ENCODE data around the gene ADTRP. TPM values are rescaled to one million over a fixed set of nuclear protein-coding genes. Genes with fewer than 3 reads are reported as not detected.

ADTRP gene
- total and polyA plus RNA-seq, 10 donors: 1.00 to 7.4 (median 2.0) TPM

DNA sequence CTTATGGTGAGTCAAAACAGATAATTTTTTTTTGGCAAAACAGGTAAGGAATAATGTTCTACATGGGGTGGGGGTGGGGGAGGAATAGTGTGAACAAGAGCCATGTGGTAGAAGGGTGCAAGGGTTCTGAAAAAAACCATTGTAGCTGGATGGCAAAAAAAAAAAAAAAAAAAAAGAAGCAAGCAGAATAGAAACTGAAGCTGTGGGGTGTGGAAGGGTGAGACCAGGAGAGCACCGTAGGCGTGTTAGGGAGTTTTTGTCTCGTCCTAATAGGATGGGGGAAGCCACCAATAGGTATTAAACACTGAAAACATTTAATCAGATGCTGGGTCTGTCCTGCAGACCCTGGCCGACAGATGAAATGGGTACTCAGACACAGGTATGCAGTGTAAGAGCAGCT is 110.1 kb downstream of the ADTRP start:
- DNase-seq: no peak
- Histone ChIP-seq H3K27me3 (replicated peaks in 1 of 7) (peaks cover 0 to 10% (median 0%) of the 10 kb centered on the region in 7 donors), H3K4me1 (no peaks in the 10 kb centered on the region), H3K36me3 (no peaks in the 10 kb centered on the region), H3K9me3 (peaks cover 0 to 2% (median 0%) of the 10 kb centered on the region in 8 donors), H3K27ac (no peak overlapping the region), H3K4me3 (no peak overlapping the region)
- TF ChIP-seq POLR2AphosphoS5 (IDR thresholded peaks at IDR 0.05): no peak
- no peak for TF ChIP-seq CTCF (IDR thresholded peaks at IDR 0.05 in 8 of 11, conservative IDR thresholded peaks at IDR 0.05 in 3 of 11)
- WGBS, 5 donors: 69 to 83% (median 74%) methylated on average over 4 of the region's 4 CpGs
- intact Hi-C loops (cut with DNase I; ENCODE audit: low total_unique reads): no loop called here

DNA sequence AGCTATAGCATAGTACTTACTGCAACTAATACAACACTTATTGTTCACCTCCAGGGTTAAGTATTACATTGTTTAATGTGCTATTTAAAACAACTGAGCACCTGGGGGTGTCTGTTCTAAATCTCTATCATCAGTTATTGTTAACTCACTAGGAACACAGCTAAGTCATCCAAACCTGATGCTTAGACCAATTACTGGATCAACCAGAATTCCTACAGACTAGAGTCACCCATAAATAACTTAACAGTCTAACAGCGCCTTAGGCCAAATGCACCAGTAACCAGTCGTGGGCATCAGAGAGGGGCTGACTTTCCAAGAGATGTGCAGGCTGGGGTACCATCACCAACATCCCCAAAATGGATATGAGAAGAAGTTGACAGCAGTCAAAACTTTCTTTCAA is 110.7 kb downstream of the ADTRP start:
- intact Hi-C loops (cut with DNase I; ENCODE audit: low total_unique reads): no loop called here
- peaks cover 0 to 10% (median 0%) of the 10 kb centered on the region in 7 donors for H3K27me3 ChIP-seq (replicated peaks in 1 of 7)
- 78 to 100% (median 94%) methylated on average over 2 of the region's 2 CpGs for WGBS, 5 donors
- H3K9me3 ChIP-seq: peaks cover 0 to 2% (median 0%) of the 10 kb centered on the region in 8 donors
- no peak overlapping the region for H3K27ac ChIP-seq
- DNase-seq: no peak
- H3K4me1 ChIP-seq: no peaks in the 10 kb centered on the region
- H3K36me3 ChIP-seq: no peaks in the 10 kb centered on the region
- H3K4me3 ChIP-seq: no peak overlapping the region
- TF ChIP-seq CTCF (IDR thresholded peaks at IDR 0.05 in 8 of 11, conservative IDR thresholded peaks at IDR 0.05 in 3 of 11) (no peak), POLR2A (IDR thresholded peaks at IDR 0.05) (no peak), POLR2AphosphoS5 (IDR thresholded peaks at IDR 0.05) (no peak)

DNA sequence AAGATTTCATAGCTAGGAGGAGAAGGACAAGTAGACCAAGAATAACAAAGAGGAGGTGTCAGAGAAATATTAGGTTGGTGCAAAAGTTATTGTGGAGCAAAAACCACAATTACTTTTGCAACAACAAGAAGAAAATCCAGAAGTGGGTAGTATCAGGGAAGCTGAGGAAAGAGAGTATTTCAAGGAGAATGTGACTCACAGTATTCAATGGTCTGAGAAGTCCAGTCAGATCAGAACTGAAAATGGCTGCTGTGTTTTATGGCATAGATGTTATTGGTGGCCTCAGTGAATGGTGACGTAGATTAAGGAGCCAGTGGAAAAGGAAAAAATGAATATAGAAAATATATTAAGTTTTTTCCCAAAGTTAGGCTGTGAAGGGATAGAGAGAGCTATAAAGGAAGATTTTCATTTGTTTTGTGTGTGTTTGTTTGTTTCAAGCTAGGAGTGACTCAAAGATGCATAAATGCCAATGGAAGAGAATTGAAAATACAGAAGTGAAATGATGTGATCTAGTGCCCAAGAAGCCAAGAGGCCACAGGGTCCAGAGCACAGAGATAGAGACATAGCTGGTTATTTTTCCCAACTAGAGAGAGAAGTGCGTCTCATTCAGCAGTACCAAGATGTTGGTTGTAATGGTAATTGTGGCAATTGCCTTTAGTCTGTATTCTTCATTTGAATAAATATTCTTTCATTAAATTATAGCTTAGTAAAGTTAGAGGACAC is 112.8 kb downstream of the ADTRP start:
- TF ChIP-seq CTCF (IDR thresholded peaks at IDR 0.05 in 8 of 11, conservative IDR thresholded peaks at IDR 0.05 in 3 of 11) (no peak), POLR2AphosphoS5 (IDR thresholded peaks at IDR 0.05) (no peak), POLR2A (IDR thresholded peaks at IDR 0.05) (no peak)
- WGBS, 5 donors: 68 to 95% (median 73%) methylated on average over 2 of the region's 2 CpGs
- no peak for DNase-seq
- Histone ChIP-seq H3K4me3 (no peak overlapping the region), H3K4me1 (no peaks in the 10 kb centered on the region), H3K27me3 (replicated peaks in 1 of 7) (peaks cover 0 to 10% (median 0%) of the 10 kb centered on the region in 7 donors), H3K9me3 (no peaks in the 10 kb centered on the region), H3K36me3 (no peaks in the 10 kb centered on the region), H3K27ac (no peak overlapping the region)
- intact Hi-C loops (cut with DNase I; ENCODE audit: low total_unique reads): no loop called here

Small RNAs within 50 kb of the gene (small RNA-seq; reads per million reads assigned to genes)
- gene RF00272: 0 reads per million in 4 donors

Other genes with a start within 250 kb of the ADTRP start
- 10 to 100 TPM in 2 of 7 donors, 1 to 10 TPM in 5; 6.7 to 19.8 (median 9.2) TPM for gene TMEM170B, start 241.1 kb downstream of the ADTRP start, total RNA-seq
- gene TMEM170B, start 241.1 kb downstream of the ADTRP start, polyA plus RNA-seq: 1 to 10 TPM; 1.2 to 2.4 (median 1.4) TPM
- gene HIVEP1, start 233.5 kb upstream of the ADTRP start, total RNA-seq: 10 to 100 TPM; 37.8 to 64.1 (median 41.7) TPM
- gene HIVEP1, start 233.5 kb upstream of the ADTRP start, polyA plus RNA-seq: 1 to 10 TPM; 2.8 to 5.6 (median 5.5) TPM